ENCODE data around the gene STAT3.

- TF ChIP-seq CTCF (IDR thresholded peaks at IDR 0.05; ENCODE audit: extremely low read depth in 1 of 2, insufficient read depth in 1 of 2, low read depth in 1 of 2, low read length in 2 of 2) (no peak), EZH2 (IDR thresholded peaks at IDR 0.05; ENCODE audit: borderline replicate concordance, low read depth, low read length, severe bottlenecking) (no peak), POLR2A (IDR thresholded peaks at IDR 0.05; ENCODE audit: low read depth, low read length) (no peak)
These were observed 79.1 kb downstream of the STAT3 start for GRCh38 chr17:42309142-42309541.
